GM21360 (cell line): Measurements from ENCODE around the gene HRH2.

ENCODE experiments used
- ATAC-seq: cut with Tn5 transposase; IDR thresholded peaks from one replicate; pipeline ENCODE4 v1.9.1; 2021; ENCODE audit warnings: mild to moderate bottlenecking, moderate library complexity; ENCODE audit not compliant: unreplicated experiment

The HRH2 gene

GRCh38 chr5:175674731-175675346 is 17.0 kb downstream of the HRH2 start:
- ATAC-seq = no peak

GRCh38 chr5:175675873-175676272 is 18.0 kb downstream of the HRH2 start:
- no peak for ATAC-seq

GRCh38 chr5:175677571-175677970 is 19.7 kb downstream of the HRH2 start:
- no peak for ATAC-seq

GRCh38 chr5:175678074-175678473 is 20.2 kb downstream of the HRH2 start:
- ATAC-seq = no peak

GRCh38 chr5:175679411-175679810 is 21.5 kb downstream of the HRH2 start:
- no peak for ATAC-seq

GRCh38 chr5:175680020-175680419 is 22.1 kb downstream of the HRH2 start:
- no peak for ATAC-seq

- no peak for ATAC-seq
Measured at GRCh38 chr5:175680463-175680862, 22.6 kb downstream of the HRH2 start.

GRCh38 chr5:175681045-175681967 is 23.4 kb downstream of the HRH2 start:
- no peak for ATAC-seq

- ATAC-seq = no peak
Measured at GRCh38 chr5:175681968-175682340, 24.1 kb downstream of the HRH2 start.

GRCh38 chr5:175682664-175683063 is 24.8 kb downstream of the HRH2 start:
- no peak for ATAC-seq

GRCh38 chr5:175683231-175683630 is 25.4 kb downstream of the HRH2 start:
- ATAC-seq = no peak

- ATAC-seq = no peak
Measured at GRCh38 chr5:175683921-175684320, 26.1 kb downstream of the HRH2 start.

- no peak for ATAC-seq
Measured at GRCh38 chr5:175684931-175685330, 27.1 kb downstream of the HRH2 start.

- no peak for ATAC-seq
Measured at GRCh38 chr5:175685701-175686350, 28.0 kb downstream of the HRH2 start.

GRCh38 chr5:175686396-175686795 is 28.5 kb downstream of the HRH2 start:
- ATAC-seq = no peak

GRCh38 chr5:175686826-175687225 is 29.0 kb downstream of the HRH2 start:
- no peak for ATAC-seq

GRCh38 chr5:175687231-175687701 is 29.4 kb downstream of the HRH2 start:
- no peak for ATAC-seq

- ATAC-seq = no peak
Measured at GRCh38 chr5:175688352-175689146, 30.7 kb downstream of the HRH2 start.

- ATAC-seq = no peak
Measured at GRCh38 chr5:175689147-175689991, 31.5 kb downstream of the HRH2 start.

GRCh38 chr5:175690025-175690424 is 32.2 kb downstream of the HRH2 start:
- ATAC-seq = no peak
